ENCODE data around the gene ERC1.

ERC1 gene

GRCh38 chr12:1527789-1528188 lies 536.8 kb downstream of the ERC1 start:
- no peak for DNase-seq

DNA sequence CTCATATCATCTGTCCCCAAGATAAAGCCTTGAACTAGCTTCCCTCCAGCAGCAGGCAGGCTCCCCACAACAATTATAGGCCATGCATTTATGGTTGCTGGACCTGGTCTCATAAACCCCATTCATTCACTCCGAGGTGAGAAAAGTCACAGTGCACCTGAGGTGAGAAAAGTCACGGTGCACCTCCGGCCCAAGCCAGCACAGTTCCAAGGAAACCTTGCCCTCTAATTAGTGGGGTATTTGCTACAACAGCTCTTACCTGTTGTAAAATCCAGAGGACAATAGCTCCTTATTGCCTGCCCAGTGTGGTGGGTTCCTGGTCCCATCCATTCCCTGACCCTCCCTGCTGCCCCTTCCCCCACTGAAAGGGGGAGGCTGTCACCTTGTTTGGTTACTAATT lies 537.8 kb downstream of the ERC1 start:
- DNase-seq: no peak

DNA sequence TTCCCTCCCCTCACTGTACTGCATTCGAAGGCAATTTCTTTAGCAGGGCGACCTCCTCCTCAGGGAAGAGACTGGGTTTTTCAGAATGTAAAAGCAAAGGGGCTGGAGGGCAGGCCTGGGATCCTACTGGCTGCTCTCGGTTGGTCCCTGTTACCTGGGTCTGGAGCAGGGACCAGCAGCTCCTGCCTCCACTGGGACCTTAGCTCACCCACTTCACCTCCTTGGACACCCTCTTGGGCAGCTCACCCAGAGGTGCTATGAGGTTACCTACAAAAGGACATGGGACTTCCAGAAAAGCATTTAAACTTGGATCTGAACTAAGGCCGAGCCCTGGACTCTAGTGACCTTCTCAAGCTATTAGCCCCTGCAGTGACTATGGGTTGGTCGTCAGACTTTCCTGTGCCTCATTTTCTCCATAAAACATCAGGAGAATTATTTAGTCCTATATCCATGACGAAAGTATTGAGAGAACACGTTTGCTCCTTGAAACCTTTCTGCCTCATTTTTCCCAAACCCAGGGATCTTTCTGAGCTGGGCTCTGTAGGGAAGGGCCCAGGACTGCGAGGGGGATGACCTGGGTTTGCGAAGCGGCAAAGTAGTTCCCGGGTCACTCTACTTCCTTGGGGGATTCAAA lies 538.3 kb downstream of the ERC1 start:
- no peak for DNase-seq

DNA sequence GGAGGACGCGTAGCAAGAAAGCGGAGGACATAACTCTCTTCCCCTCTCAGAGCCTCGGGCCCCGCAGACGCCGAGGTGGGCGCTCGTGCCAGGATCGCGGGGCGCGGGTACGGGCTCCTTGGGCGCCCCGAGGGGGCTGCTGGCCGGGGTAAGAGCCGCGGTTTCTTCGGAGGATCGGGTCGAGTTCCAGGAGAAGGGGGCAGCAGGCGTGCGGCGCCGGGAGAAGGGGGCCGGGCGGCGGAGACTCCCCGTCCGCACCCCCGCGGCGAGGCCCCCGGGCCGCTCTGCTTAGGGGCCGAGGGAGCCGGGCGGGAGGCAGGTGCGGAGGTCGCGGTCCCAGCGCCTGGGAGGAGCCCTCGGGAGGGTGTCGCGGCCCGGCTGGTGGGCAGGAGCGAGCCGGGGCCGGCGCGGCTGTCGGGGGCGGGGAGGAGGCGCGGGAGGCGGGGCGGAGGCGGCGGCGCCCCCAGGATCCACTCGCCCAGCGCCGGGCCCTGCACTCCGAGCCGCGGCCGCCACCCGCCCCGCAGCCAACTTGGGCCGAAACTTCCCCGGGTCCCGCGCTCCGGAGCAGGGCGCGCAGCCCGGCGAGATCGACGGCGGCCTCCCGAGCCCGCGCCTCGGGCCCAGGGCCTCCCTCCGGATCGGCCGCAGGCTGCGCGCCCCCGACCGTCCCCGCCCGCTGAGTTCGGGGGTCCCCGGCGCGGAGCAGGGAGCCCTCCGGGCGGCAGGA lies 539.0 kb downstream of the ERC1 start:
- DNase-seq: peak; percentile 27

GRCh38 chr12:1530592-1531152 lies 539.6 kb downstream of the ERC1 start:
- no peak for DNase-seq

GRCh38 chr12:1531153-1531653 lies 540.2 kb downstream of the ERC1 start:
- DNase-seq: peak; percentile 22

GRCh38 chr12:1531654-1532374 lies 540.8 kb downstream of the ERC1 start:
- peak; percentile 15 for DNase-seq

DNA sequence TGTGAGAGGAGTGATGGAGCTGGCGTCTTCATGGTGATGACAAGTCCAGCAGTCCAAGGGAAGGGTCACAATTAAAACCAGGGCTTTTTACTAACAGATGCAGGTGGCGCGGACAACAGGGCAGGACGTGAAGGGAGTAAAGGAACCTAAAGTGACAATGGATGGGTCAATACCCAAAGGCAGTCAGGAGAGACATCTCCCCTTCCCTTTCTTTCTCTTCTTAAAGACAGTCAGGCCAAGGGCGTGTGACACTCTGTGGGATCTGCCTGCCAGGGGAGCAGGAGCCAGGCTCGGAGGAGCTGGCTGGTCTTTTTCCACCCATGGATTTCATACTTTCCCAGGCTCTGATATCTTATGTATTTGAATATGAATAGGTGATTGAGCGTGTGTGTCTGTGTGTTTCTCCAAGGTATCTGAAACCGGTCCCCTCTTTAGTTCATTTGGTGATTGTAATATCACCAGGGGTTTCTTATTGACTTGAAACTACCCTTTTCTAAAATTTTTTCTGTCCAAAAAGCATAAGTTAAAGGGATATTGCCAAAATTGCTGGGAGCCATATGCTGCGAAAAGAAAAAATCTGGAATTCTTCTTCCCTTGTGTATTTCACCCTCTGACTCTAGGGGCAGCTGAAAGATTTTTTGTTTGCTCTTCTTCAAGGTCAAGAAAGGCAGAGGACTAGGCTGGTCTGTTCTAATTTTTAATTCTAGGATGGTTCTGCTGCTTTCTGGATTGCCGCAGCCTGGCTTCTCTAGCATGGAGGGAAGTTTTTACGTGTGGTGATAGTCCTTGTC lies 541.5 kb downstream of the ERC1 start:
- no peak for DNase-seq

GRCh38 chr12:1533205-1533601 lies 542.2 kb downstream of the ERC1 start:
- DNase-seq: peak; percentile 22

GRCh38 chr12:1533602-1534304 lies 542.7 kb downstream of the ERC1 start:
- peak; percentile 64 for DNase-seq

DNA sequence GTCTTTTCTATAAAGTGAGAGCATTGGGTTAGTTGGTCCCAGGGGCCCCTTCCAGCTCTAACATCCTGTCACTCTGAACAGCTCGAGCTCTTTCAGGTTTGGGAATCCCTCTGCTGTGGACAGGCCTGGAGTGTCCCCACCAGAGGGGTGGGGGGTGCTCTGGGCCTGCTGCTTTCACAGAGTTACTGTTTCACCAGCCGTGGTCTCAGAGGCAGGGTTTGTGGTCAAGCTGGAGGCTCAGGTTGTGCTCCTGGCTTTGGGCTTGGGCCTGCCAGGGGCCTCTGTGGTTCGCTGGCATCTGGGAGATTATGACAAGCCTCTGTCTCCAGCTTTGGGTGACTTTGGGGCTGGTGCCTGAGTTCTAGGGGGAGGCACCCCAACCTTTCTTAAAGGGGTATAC lies 543.7 kb downstream of the ERC1 start:
- DNase-seq: no peak

DNA sequence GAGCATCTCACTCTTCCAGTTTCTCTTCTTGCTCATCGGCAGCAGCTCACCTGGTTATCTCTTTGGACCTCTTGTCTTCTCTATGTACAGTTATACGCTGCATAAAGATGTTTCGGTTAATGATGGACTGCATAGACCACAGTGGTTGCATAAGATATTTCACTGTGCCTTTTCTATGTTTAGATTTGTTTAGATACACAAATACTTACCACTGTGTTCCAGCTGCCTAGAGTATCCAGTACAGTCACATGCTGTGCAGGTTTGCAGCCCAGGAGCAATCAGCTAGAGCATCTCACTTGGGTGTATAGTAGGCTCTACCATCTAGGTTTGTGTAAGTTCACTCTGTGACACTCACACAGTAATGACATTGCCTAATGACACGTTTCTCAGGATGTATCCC lies 545.8 kb downstream of the ERC1 start:
- no peak for DNase-seq

GRCh38 chr12:1539135-1539534 lies 548.1 kb downstream of the ERC1 start:
- DNase-seq: no peak

DNA sequence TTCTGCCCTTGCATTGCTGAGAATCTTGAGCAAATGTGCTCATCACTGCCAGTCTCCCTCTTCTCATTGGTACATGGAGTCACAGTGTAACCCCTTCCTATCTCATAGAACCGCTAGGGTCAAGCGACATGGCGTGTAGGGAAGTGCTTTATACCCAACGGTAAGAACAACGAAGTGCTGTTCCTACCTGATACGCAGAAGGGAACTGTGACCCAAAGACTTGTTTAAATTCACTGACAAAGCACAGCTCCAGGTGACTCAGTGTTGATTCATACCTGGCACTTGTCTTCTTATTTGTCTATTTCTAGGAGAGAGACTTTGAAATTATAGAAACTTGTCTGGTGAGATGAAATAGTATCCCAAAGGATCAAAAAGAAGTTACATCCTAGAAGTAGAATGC lies 549.7 kb downstream of the ERC1 start:
- DNase-seq: no peak

DNA sequence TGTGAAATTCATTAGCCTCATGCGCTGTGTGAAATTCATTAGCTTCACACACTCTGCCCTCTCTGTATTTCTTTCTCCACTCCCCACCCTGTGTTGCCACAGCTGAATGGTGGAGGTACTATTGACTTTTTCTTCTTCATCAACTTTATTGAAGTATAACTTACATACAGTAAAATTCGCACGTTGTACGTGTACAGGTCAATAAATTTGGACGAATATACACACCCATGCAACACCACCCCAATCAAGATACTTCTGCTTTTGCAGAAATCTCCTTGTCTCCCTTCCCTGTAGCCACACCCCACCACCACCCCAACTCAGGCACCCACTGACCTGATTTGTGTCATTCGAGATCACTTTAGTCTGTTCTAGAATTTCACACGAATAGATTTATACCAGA lies 551.6 kb downstream of the ERC1 start:
- no peak for DNase-seq

GRCh38 chr12:1544996-1545700 lies 554.1 kb downstream of the ERC1 start:
- DNase-seq: no peak
